ENCODE results near the gene DIPK1B. TPM values are rescaled to one million over a fixed set of nuclear protein-coding genes. Genes with fewer than 3 reads are reported as not detected.

The DIPK1B gene
- total RNA-seq, 6 experiments from 2014 or later = not detected

DNA sequence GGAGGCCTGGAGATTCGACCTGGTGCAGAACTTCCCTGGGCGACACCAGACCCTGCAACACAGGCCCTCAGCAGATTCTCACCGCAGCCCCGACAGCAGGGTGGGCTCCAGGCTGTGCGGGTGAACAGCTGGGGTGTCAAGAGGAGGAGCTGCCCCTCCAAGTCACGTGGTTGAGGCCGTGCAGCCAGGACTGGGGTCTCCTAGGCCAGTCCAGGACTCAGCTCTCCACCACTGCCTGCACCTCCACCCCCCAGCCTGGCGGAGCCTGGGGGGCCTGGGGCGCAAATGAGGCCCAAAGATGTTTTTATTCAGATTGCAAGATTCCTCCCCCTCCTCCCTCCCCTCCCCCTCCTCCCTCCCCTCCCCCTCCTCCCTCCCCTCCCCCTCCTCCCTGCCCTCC, 15.9 kb upstream of the DIPK1B start:
- Mint-ChIP-seq H3K27ac (no peak overlapping the region), H3K4me1 (ENCODE audit: low read depth) (peaks cover 14% of the 10 kb centered on the region), H3K9me3 (no peaks in the 10 kb centered on the region), H3K36me3 (ENCODE audit: low read depth) (no peaks in the 10 kb centered on the region), H3K27me3 (ENCODE audit: insufficient read depth) (peaks cover 34% of the 10 kb centered on the region), H3K4me3 (no peak overlapping the region)
- TF ChIP-seq, protein P1, sequence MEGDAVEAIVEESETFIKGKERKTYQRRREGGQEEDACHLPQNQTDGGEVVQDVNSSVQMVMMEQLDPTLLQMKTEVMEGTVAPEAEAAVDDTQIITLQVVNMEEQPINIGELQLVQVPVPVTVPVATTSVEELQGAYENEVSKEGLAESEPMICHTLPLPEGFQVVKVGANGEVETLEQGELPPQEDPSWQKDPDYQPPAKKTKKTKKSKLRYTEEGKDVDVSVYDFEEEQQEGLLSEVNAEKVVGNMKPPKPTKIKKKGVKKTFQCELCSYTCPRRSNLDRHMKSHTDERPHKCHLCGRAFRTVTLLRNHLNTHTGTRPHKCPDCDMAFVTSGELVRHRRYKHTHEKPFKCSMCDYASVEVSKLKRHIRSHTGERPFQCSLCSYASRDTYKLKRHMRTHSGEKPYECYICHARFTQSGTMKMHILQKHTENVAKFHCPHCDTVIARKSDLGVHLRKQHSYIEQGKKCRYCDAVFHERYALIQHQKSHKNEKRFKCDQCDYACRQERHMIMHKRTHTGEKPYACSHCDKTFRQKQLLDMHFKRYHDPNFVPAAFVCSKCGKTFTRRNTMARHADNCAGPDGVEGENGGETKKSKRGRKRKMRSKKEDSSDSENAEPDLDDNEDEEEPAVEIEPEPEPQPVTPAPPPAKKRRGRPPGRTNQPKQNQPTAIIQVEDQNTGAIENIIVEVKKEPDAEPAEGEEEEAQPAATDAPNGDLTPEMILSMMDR (IDR thresholded peaks at IDR 0.05) = no peak
- DNase-seq = no peak

DNA sequence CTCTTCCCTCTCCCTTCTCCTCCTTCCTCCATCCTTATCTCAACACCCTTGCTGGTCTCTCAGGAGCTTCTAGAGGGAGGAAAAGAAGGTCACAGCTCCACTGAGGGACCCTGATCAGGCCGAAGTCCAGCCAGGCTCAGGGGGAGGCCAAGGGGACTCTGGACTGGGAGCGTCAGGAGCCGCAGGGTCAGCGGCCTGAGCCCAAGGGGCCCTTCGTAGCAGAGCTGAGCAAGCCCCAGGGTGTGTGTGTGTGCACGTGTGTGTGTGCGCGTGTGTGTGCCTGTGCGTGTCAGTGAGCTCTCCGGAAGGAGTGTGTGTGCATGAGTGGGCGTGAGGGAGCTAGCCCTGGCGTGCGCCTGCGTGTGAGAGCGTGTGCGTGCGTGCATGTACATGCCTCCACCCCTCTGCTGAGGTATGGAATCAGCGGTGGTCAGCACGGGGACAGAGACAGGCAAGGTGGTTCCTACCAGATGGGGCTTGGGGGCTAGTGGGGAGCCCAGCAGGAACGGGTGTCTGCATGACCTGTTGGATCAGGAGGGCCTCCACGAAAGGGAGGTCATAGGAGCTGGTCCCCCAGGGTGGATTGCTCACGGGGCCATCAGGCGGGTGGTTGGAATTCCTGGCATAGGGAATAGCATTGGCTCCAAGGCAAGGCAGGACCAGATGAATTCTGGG, 15.1 kb upstream of the DIPK1B start:
- TF ChIP-seq, protein P1 (IDR thresholded peaks at IDR 0.05) = no peak
- Mint-ChIP-seq H3K4me1 (ENCODE audit: low read depth) (peaks cover 14% of the 10 kb centered on the region), H3K4me3 (no peak overlapping the region), H3K9me3 (no peaks in the 10 kb centered on the region), H3K36me3 (ENCODE audit: low read depth) (no peaks in the 10 kb centered on the region), H3K27ac (no peak overlapping the region), H3K27me3 (ENCODE audit: insufficient read depth) (peaks cover 37% of the 10 kb centered on the region)
- DNase-seq = no peak

DNA sequence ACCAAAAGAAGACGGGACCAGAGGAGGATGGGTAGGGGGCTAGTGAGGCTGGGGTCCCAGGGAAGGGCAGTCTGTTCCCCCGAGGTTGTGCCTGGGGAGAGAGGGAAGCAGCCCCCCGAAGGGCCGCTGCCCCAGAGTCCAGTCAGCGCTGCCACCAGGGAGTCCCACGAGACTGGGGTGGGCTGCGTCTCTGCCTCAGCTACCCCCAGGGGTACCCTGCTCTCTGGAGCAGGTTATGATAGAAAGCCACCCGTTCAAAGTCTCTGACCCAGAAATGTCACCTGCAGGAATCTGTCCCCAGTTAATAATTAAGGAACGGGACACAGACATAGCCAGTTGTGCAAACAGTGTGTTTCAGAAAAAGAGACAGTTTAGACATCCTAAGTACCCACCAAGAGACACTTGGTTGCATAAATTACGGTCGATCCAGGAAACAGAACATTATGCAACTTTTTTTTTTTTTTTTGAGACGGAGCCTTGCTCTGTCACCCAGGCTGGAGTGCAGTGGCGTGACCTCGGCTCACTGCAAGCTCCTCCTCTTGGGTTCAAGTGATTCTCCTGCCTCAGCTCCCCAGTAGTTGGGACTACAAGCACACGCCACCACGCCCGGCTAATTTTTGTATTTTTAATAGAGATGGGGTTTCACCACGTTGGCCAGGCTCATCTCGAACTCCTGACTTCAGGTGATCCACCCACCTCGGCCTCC, 14.4 kb upstream of the DIPK1B start:
- Mint-ChIP-seq H3K36me3 (ENCODE audit: low read depth) (no peaks in the 10 kb centered on the region), H3K4me3 (no peak overlapping the region), H3K9me3 (no peaks in the 10 kb centered on the region), H3K27ac (no peak overlapping the region), H3K27me3 (ENCODE audit: insufficient read depth) (peaks cover 39% of the 10 kb centered on the region), H3K4me1 (ENCODE audit: low read depth) (peaks cover 14% of the 10 kb centered on the region)
- no peak for DNase-seq
- TF ChIP-seq, protein P1 (IDR thresholded peaks at IDR 0.05) = no peak

DNA sequence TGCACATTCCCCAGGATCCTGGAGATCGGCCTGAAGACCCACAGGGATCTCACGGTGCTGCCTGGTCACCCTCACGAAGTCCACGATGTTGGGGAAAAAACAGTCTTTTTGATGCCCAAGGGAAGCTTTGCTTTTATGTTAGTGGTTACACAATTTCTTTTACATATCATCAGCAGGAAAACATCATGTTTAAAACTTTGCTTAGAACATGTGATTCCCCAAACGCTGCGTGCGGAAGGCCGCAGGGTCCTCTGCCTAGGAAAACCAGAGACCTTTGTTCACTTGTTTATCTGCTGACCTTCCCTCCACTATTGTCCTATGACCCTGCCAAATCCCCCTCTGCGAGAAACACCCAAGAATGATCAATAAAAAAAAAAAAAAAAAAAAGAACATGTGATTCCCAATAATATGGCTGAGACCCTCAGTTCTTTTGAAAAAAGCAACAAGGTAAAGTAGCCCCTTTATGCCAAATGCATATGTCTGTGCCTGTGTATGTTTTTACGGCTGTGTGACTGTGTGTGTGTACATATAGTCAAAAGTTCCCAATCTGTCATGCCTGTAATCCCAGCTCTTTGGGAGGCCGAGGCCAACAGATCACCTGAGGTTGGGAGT, 13.6 kb upstream of the DIPK1B start:
- TF ChIP-seq, protein P1 (IDR thresholded peaks at IDR 0.05) = no peak
- DNase-seq = no peak
- peaks cover 46% of the 10 kb centered on the region for H3K27me3 Mint-ChIP-seq (ENCODE audit: insufficient read depth)
- no peaks in the 10 kb centered on the region for H3K9me3 Mint-ChIP-seq
- H3K4me3 Mint-ChIP-seq = no peak overlapping the region
- no peaks in the 10 kb centered on the region for H3K36me3 Mint-ChIP-seq (ENCODE audit: low read depth)
- no peak overlapping the region for H3K27ac Mint-ChIP-seq
- peaks cover 7% of the 10 kb centered on the region; the same call in 1 of the 2 replicates for H3K4me1 Mint-ChIP-seq (ENCODE audit: low read depth)

DNA sequence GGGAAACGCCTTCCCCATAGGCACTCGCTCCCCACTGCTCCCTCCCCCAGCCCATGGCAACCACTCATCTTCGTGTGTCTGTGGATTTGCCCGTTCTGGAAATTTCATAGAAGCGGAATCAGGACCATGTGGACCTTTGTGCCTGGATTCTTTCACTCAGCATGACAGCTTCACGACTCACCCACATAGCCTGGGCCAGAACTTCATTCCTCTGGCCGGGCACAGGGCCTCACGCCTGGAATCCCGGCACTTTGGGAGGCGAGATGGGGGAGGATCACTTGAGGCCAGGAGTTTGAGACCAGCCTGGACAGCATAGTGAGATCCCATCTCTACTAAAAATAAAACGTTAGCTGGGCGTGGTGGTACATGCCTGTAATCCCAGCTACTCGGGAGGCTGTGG, 12.1 kb upstream of the DIPK1B start:
- DNase-seq = no peak
- no peak overlapping the region for H3K27ac Mint-ChIP-seq
- no peaks in the 10 kb centered on the region for H3K9me3 Mint-ChIP-seq
- no peaks in the 10 kb centered on the region for H3K36me3 Mint-ChIP-seq (ENCODE audit: low read depth)
- TF ChIP-seq, protein P1 (IDR thresholded peaks at IDR 0.05) = no peak
- H3K4me3 Mint-ChIP-seq = no peak overlapping the region; the same call in 1 of the 2 replicates
- H3K27me3 Mint-ChIP-seq (ENCODE audit: insufficient read depth) = peaks cover 48% of the 10 kb centered on the region
- peaks cover 4% of the 10 kb centered on the region; the same call in 1 of the 2 replicates for H3K4me1 Mint-ChIP-seq (ENCODE audit: low read depth)
